Ascending aorta (tissue), 2 donors: ENCODE data around the gene HOXC6. TPM values are rescaled to one million over a fixed set of nuclear protein-coding genes. Genes with fewer than 3 reads are reported as not detected.

ENCODE experiments used
- DNase-seq, 2 donors: peaks; one replicate each; pipeline ENCODE4 v3.0.0-alpha.2; 2019; ENCODE audit warnings: low spot score in 2 of 2
- H3K27ac ChIP-seq, 2 donors: fragments of 200-600 bp; sonication (generic); one replicate each; pipeline ENCODE4 v1.5.1; 2016 to 2017; ENCODE audit warnings: mild to moderate bottlenecking in 1 of 2
- H3K27me3 ChIP-seq: fragments of 200-600 bp; sonication (generic); one replicate; pipeline ENCODE4 v1.5.1; 2017
- H3K36me3 ChIP-seq, 2 donors: fragments of 200-600 bp; sonication (generic); one replicate each; pipeline ENCODE4 v1.5.1; 2016
- H3K4me1 ChIP-seq, 2 donors: fragments of 200-600 bp; sonication (generic); one replicate each; pipeline ENCODE4 v1.5.1; 2016 to 2017; ENCODE audit warnings: mild to moderate bottlenecking in 1 of 2
- H3K4me3 ChIP-seq, 2 donors: fragments of 200-600 bp; sonication (generic); one replicate each; pipeline ENCODE4 v1.5.1; 2016 to 2017; ENCODE audit warnings: mild to moderate bottlenecking in 1 of 2
- H3K9me3 ChIP-seq, 2 donors: fragments of 200-600 bp; sonication (generic); one replicate each; pipeline ENCODE4 v1.5.1; 2016
- intact Hi-C: fragments of 100-400 bp; cut with DNase I; formaldehyde crosslinking; loops from one replicate; pipeline ENCODE4 v1.15.1; 2023
- total RNA-seq: library from RNA; depleted of rRNA; stranded (reverse); fragments of >200 nt; gene quantifications from one replicate; pipeline ENCODE4 v1.1.0, GENCODE V29; 2016
- TF ChIP-seq, protein P1 (sequence below), 3 experiments: fragments of 200-600 bp in 2 of 3; fragments of 450-650 bp in 1 of 3; sonication (generic) in 2 of 3; IDR thresholded peaks; one replicate each; pipeline ENCODE4 v1.5.1; 2016 to 2019; ENCODE audit warnings: antibody characterized with exemption in 3 of 3, mild to moderate bottlenecking in 1 of 3, moderate library complexity in 1 of 3

Gene HOXC6
- total RNA-seq, 1 donor from 2014 or later = 7.6 TPM

GRCh38 chr12:54042970-54043853, 15.0 kb downstream of the HOXC6 start:
- intact Hi-C loops = no loop called here
- TF ChIP-seq, protein P1, sequence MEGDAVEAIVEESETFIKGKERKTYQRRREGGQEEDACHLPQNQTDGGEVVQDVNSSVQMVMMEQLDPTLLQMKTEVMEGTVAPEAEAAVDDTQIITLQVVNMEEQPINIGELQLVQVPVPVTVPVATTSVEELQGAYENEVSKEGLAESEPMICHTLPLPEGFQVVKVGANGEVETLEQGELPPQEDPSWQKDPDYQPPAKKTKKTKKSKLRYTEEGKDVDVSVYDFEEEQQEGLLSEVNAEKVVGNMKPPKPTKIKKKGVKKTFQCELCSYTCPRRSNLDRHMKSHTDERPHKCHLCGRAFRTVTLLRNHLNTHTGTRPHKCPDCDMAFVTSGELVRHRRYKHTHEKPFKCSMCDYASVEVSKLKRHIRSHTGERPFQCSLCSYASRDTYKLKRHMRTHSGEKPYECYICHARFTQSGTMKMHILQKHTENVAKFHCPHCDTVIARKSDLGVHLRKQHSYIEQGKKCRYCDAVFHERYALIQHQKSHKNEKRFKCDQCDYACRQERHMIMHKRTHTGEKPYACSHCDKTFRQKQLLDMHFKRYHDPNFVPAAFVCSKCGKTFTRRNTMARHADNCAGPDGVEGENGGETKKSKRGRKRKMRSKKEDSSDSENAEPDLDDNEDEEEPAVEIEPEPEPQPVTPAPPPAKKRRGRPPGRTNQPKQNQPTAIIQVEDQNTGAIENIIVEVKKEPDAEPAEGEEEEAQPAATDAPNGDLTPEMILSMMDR (IDR thresholded peaks at IDR 0.05) = no peak
- H3K4me3 ChIP-seq = no peak overlapping the region
- no peak overlapping the region for H3K27ac ChIP-seq
- H3K9me3 ChIP-seq = no peaks in the 10 kb centered on the region
- no peaks in the 10 kb centered on the region for H3K27me3 ChIP-seq
- H3K36me3 ChIP-seq = no peaks in the 10 kb centered on the region
- no peaks in the 10 kb centered on the region for H3K4me1 ChIP-seq
- no peak for DNase-seq

DNA sequence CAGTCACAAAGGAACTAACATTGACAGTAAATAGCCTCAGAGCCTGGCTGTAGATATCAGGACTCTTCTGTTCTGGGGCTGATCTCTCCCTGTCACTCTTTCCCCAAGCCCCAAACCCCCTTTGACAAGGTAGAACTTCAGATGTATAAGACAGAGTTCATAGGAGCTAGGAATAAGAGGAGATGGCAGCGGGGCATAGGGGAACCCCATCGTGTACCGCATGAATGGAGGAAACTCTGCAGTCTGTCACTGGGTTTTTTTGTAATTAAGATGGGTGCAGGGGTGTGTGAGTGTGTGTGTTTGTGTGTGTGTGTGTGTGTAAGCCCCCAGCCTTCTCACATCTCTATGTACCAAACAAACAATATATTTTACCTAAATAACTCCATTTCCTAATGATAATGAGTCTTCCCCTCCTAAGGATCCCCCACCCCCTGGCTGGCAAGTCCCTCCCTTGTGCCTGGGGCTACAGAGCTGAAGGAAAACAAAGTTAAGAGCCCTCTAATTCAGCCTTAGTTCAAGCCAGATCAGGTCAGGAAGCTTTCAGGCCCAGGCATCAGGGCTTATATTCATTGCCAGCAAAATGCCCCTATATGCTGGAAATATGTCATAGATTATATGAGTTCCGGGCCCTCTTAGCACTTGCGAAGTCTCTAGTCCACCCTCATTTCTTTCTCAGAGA, 16.3 kb downstream of the HOXC6 start:
- TF ChIP-seq, protein P1 (IDR thresholded peaks at IDR 0.05) = no peak
- intact Hi-C loops = no loop called here
- no peaks in the 10 kb centered on the region for H3K36me3 ChIP-seq
- no peaks in the 10 kb centered on the region for H3K27me3 ChIP-seq
- H3K9me3 ChIP-seq = no peaks in the 10 kb centered on the region
- no peak overlapping the region for H3K4me3 ChIP-seq
- no peak for DNase-seq
- H3K4me1 ChIP-seq = no peaks in the 10 kb centered on the region
- no peak overlapping the region for H3K27ac ChIP-seq

DNA sequence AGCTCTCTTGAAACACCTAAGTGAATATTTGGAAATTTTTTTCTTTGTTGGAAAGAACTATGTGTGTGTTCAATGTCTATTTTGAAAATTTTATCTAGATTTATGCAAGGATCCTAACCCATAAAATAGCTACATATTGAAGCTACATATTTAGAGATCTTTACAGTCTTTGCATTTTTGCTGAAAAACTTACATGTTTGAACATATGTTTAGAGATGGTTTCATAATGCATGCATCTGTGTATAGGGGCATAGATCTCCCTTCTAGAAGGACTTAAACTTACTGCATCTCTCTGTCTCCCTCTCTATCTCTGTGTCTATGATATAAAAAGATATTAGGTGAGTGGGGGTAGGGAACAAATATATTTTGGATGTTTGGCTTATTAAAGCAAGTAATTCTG, 17.2 kb downstream of the HOXC6 start:
- no peak for DNase-seq

GRCh38 chr12:54045868-54046521, 17.8 kb downstream of the HOXC6 start:
- Histone ChIP-seq H3K9me3 (no peaks in the 10 kb centered on the region), H3K36me3 (no peaks in the 10 kb centered on the region), H3K4me3 (no peak overlapping the region), H3K4me1 (no peaks in the 10 kb centered on the region), H3K27ac (no peak overlapping the region), H3K27me3 (no peaks in the 10 kb centered on the region)
- intact Hi-C loops = no loop called here
- no peak for DNase-seq
- TF ChIP-seq, protein P1 (IDR thresholded peaks at IDR 0.05) = no peak

More for the DNA sequence above, 17.2 kb downstream of the HOXC6 start:
- H3K9me3 ChIP-seq = no peaks in the 10 kb centered on the region
- H3K4me1 ChIP-seq = no peaks in the 10 kb centered on the region
- TF ChIP-seq, protein P1 (IDR thresholded peaks at IDR 0.05) = no peak
- intact Hi-C loops = no loop called here
- H3K27me3 ChIP-seq = no peaks in the 10 kb centered on the region
- H3K36me3 ChIP-seq = no peaks in the 10 kb centered on the region
- no peak overlapping the region for H3K4me3 ChIP-seq
- no peak overlapping the region for H3K27ac ChIP-seq

- no peaks in the 10 kb centered on the region for H3K36me3 ChIP-seq
- no peaks in the 10 kb centered on the region for H3K9me3 ChIP-seq
- H3K4me1 ChIP-seq = no peaks in the 10 kb centered on the region
- no peak overlapping the region for H3K4me3 ChIP-seq
- H3K27ac ChIP-seq = no peak overlapping the region
- TF ChIP-seq, protein P1 (IDR thresholded peaks at IDR 0.05) = no peak
- H3K27me3 ChIP-seq = no peaks in the 10 kb centered on the region
- intact Hi-C loops = no loop called here
- no peak for DNase-seq
Observed at GRCh38 chr12:54046809-54047159, 18.5 kb downstream of the HOXC6 start.
